RKO (cell line): ENCODE results near the gene TMEM19.

ENCODE experiments used
- DNase-seq: peaks from one replicate; pipeline ENCODE4 v3.0.0-alpha.2; 2016; ENCODE audit warnings: low spot score

The TMEM19 gene

GRCh38 chr12:71685914-71686657 is at the start of gene TMEM19:
TSS of gene TMEM19 (plus strand) at chr12:71686082. CDS start at chr12:71686681, 599 bp downstream.
- DNase-seq: peak; percentile 92

- DNase-seq: peak; percentile 83
Observed at GRCh38 chr12:71636704-71637115, 49.2 kb upstream of the TMEM19 start.

- DNase-seq: no peak
Observed at GRCh38 chr12:71638499-71638898, 47.4 kb upstream of the TMEM19 start.

GRCh38 chr12:71639341-71639760 is 46.5 kb upstream of the TMEM19 start:
- DNase-seq: peak; percentile 65

GRCh38 chr12:71640316-71640715 is 45.6 kb upstream of the TMEM19 start:
- no peak for DNase-seq

GRCh38 chr12:71641390-71641789 is 44.5 kb upstream of the TMEM19 start:
- no peak for DNase-seq

GRCh38 chr12:71642264-71642663 is 43.6 kb upstream of the TMEM19 start:
- DNase-seq: no peak

GRCh38 chr12:71645268-71645667 is 40.6 kb upstream of the TMEM19 start:
- no peak for DNase-seq

GRCh38 chr12:71646512-71646911 is 39.4 kb upstream of the TMEM19 start:
- DNase-seq: no peak

GRCh38 chr12:71648537-71648936 is 37.3 kb upstream of the TMEM19 start:
- DNase-seq: no peak

- DNase-seq: no peak
Observed at GRCh38 chr12:71649401-71649800, 36.5 kb upstream of the TMEM19 start.

- no peak for DNase-seq
Observed at GRCh38 chr12:71652656-71653055, 33.2 kb upstream of the TMEM19 start.

- no peak for DNase-seq
Observed at GRCh38 chr12:71653137-71653536, 32.7 kb upstream of the TMEM19 start.

GRCh38 chr12:71654200-71654599 is 31.7 kb upstream of the TMEM19 start:
- DNase-seq: no peak

- DNase-seq: no peak
Observed at GRCh38 chr12:71655495-71655894, 30.4 kb upstream of the TMEM19 start.

- DNase-seq: no peak
Observed at GRCh38 chr12:71655907-71656306, 30.0 kb upstream of the TMEM19 start.

- no peak for DNase-seq
Observed at GRCh38 chr12:71656740-71657139, 29.1 kb upstream of the TMEM19 start.

GRCh38 chr12:71661977-71662530 is 23.8 kb upstream of the TMEM19 start:
- DNase-seq: peak; percentile 35

- DNase-seq: peak; percentile 92
Observed at GRCh38 chr12:71662849-71663560, 22.9 kb upstream of the TMEM19 start.

GRCh38 chr12:71663561-71664410 is 22.1 kb upstream of the TMEM19 start, which contains the start of the genes THAP2 and ZFC3H1:
TSS of gene THAP2 (plus strand) at chr12:71664301. CDS start at chr12:71664510, 209 bp downstream.
TSS of gene ZFC3H1 (minus strand) at chr12:71663848. CDS start at chr12:71663610, 238 bp downstream.
- DNase-seq: peak; percentile 100

GRCh38 chr12:71664411-71665089 is 21.3 kb upstream of the TMEM19 start:
- DNase-seq: peak; percentile 43
